A549 (cell line): ENCODE measurements around the gene INO80C.

Source experiments
- CTCF ChIP-seq: fragments of >200 bp; sonication (Bioruptor Twin); formaldehyde crosslinking; IDR thresholded peaks from 3 replicates; pipeline ENCODE4 v1.5.1; 2016
- KDM5A ChIP-seq: fragments of 200-600 bp; sonication (generic); IDR thresholded peaks from 2 replicates; pipeline ENCODE4 v1.6.1; 2016; ENCODE audit warnings: antibody characterized with exemption, mild to moderate bottlenecking
- MAFK ChIP-seq: fragments of 450-650 bp; IDR thresholded peaks from 2 replicates; pipeline ENCODE4 v1.6.1; 2014; ENCODE audit not compliant: partially characterized antibody
- MAZ ChIP-seq: fragments of 150-350 bp; IDR thresholded peaks from 2 replicates; pipeline ENCODE4 v1.6.1; 2014; ENCODE audit warnings: antibody characterized with exemption, low read depth, low read length, borderline replicate concordance
- MYC ChIP-seq: IDR thresholded peaks from 2 replicates; pipeline ENCODE4 v1.6.1; 2012; ENCODE audit warnings: mild to moderate bottlenecking, inconsistent platforms, low read length, improper control_type of control experiment, borderline replicate concordance
- POLR2A ChIP-seq: IDR thresholded peaks from 2 replicates; pipeline ENCODE4 v1.6.1; 2012; ENCODE audit warnings: mild to moderate bottlenecking, low read length
- ZSCAN20 ChIP-seq: fragments of 250-450 bp; sonication (Bioruptor Pico); IDR thresholded peaks from 2 replicates; pipeline ENCODE4 v1.8.0; 2022; ENCODE audit warnings: mild to moderate bottlenecking, moderate library complexity
- TF ChIP-seq, protein P1 (sequence below): IDR thresholded peaks from 2 replicates; pipeline ENCODE4 v1.6.1; 2012

DNA sequence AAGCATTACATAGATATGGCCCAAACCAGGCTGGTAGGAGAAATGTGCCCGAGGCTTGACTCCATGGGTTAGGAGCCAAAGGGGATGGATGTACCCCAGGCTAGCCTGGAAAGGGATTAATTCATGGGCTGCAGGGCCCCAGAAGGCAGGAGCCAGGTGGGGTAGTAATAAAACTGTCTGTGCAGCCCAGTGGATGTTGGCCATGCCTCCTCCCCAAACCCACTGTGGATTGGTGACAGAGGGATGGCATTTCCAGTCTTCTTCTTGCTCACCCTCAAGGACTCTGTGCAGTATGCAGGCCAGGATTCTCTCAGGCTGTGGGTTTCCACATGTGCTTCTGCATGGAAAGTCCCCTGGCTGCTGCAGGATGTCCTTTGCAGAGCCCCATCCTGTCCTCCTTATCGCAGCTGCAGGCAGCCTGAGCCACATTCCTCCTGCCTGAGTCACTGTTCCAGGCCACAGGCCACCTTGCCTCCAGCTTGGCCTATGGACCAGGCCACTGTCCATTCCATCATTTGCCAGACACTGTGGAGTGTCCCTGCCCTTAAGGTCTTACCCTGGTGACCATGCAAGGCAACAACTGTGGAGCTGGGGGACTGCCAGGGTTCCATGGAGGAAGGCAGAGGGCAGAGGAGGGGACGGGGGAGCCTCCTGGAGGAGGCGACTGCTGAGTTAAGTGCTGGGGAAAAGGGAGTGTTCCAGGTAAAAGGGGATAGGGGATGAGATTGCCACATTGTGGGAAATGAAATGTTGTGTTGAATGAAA, 38.9 kb downstream of the INO80C start:
- TF ChIP-seq MAZ, result no peak
- no peak for TF ChIP-seq KDM5A
- TF ChIP-seq ZSCAN20 (CRISPR knock-in tag), result no peak
- no peak for TF ChIP-seq MYC
- no peak for TF ChIP-seq MAFK
- TF ChIP-seq POLR2A, result no peak
- no peak for TF ChIP-seq CTCF
- TF ChIP-seq, protein P1, sequence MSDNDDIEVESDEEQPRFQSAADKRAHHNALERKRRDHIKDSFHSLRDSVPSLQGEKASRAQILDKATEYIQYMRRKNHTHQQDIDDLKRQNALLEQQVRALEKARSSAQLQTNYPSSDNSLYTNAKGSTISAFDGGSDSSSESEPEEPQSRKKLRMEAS, result peak; percentile 71
